AG10803 (cell line): Measurements from ENCODE around the gene DYNC1I1.
A peak's percentile ranks its signal among the peaks of the same experiment; 100 is the strongest.

Experiments
- DNase-seq: peaks from one replicate; pipeline ENCODE4 v3.0.0; 2010; ENCODE audit warnings: low read depth
- H3K4me3 ChIP-seq: 2 replicates; pipeline ENCODE4 v1.5.1; 2011; ENCODE audit warnings: mild to moderate bottlenecking, low read length, control low read depth
- TF ChIP-seq, protein P1 (sequence below): conservative IDR thresholded peaks from 2 replicates; pipeline ENCODE4 v1.5.1; 2011; ENCODE audit warnings: mild to moderate bottlenecking, low read length, control low read depth, inconsistent platforms

Gene DYNC1I1

DNA sequence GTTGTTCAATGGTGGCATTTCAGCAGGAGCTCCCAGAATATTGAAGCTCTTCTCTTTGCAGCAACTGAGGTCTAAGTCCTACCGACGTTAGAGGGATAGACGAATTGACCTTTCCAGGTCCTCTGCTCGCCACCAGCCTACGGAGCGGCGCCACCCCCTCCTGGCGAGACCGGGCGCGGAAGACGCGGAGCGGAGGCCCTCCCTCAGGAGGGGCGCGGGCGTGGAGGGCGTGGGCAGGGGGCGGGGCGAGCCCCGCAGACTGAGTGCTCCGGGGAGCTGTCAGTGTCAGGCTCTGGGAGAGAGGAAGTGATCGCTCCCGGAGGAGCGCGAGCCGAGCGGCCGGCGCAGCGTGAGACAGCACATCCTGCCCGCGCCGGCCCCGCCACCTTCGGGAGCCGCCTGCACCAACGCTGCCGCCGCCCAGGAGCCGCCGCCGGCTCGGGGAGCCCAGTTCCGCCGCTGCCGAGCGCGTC lies at the start of gene DYNC1I1:
Gene DYNC1I1 (plus strand): TSS at position 257 of the 473 bp plus-strand sequence. CDS start 32,176 bp downstream, outside the sequence.
- H3K4me3 ChIP-seq, result peak within 1 kb of the TSS; percentile 51
- peak; percentile 46 for DNase-seq
- TF ChIP-seq, protein P1, sequence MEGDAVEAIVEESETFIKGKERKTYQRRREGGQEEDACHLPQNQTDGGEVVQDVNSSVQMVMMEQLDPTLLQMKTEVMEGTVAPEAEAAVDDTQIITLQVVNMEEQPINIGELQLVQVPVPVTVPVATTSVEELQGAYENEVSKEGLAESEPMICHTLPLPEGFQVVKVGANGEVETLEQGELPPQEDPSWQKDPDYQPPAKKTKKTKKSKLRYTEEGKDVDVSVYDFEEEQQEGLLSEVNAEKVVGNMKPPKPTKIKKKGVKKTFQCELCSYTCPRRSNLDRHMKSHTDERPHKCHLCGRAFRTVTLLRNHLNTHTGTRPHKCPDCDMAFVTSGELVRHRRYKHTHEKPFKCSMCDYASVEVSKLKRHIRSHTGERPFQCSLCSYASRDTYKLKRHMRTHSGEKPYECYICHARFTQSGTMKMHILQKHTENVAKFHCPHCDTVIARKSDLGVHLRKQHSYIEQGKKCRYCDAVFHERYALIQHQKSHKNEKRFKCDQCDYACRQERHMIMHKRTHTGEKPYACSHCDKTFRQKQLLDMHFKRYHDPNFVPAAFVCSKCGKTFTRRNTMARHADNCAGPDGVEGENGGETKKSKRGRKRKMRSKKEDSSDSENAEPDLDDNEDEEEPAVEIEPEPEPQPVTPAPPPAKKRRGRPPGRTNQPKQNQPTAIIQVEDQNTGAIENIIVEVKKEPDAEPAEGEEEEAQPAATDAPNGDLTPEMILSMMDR, result no peak

DNA sequence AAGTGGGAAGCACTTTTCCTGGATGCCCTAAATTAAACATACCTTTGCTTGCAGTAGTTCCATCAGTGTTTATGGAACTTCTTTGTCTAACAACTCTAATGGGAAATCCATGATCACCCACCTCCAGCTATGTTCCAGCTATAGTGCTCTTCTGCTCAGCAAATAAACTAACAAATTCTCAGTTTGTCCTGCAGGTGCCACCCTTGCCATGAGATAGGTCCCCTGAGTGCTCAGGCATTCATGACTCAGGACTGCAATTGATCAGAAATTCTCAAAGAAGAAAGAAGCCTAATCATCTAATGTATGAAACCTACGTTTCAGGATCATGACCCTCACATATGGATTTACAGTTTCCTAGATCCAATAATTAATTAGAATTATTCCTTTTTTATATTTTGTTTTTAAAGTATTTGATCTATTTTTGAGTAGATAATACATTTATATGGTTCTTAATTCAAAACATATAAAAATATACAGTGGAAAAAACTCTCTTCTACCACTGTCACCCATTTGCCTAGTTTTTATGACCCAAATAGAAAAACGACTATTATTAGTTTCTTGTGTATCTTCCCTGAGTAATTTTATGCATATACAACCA lies 48.7 kb upstream of the DYNC1I1 start:
- peak; percentile 62 for DNase-seq
- H3K4me3 ChIP-seq, result no peak overlapping the region
- TF ChIP-seq, protein P1, result peak; percentile 63

DNA sequence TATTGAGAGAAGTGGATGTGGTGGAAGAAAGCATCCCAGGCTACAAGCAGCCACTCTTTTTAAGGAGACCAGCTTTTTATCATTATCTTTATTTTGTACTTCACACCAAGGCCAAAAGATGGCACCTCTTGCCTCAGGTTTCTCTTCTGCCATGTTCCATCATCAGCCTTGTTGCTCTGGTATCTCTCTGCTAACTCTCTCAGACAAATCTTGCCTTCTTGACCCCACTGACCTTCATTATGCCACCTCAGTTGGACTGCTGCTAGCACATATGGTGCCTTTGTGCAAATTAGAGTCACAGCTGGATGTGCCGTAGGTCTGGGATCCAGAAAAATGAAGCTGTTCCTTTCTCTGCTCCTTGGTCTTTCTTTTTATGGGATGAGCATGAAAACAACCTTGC lies 47.1 kb upstream of the DYNC1I1 start:
- TF ChIP-seq, protein P1, result peak; percentile 23; the same call in 1 of the 2 replicates
- H3K4me3 ChIP-seq, result no peak overlapping the region
- no peak for DNase-seq

DNA sequence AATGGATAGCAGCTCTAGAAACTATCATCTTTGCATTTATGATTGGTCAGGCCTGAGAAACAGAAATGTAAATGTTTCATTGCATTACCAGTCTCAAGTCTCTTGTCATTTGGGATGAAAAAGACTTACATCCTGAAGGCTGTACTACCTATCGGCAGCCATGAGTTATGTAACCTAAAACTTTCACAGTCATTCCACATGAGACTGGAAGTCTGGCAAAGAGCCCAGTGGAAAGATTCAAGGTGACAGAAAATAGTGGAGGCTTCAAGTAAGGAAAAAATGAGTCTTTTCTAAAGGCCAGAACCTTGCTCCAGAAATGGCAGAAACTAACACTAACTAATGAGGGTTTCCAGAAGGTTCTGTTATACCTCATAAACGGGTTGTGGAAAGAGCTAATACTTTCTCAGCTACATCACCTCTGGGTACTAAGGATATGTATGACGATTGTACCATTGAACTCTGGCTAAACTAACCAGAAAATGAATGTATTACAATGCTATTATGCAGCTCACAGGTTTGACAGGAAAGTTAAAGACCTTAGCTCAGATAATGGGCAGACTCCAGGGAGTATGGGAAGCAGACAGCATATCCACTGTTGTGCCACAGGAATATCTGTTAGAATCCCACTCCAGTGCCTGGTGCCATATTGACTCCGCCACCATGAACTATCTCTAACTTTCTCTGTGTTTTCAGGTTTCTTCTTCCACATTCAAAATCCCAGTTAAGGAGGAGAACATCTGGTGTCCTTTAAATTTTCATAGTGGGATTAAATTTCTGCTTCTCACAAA lies 41.7 kb upstream of the DYNC1I1 start:
- TF ChIP-seq, protein P1, result no peak
- H3K4me3 ChIP-seq, result no peak overlapping the region
- DNase-seq, result no peak

DNA sequence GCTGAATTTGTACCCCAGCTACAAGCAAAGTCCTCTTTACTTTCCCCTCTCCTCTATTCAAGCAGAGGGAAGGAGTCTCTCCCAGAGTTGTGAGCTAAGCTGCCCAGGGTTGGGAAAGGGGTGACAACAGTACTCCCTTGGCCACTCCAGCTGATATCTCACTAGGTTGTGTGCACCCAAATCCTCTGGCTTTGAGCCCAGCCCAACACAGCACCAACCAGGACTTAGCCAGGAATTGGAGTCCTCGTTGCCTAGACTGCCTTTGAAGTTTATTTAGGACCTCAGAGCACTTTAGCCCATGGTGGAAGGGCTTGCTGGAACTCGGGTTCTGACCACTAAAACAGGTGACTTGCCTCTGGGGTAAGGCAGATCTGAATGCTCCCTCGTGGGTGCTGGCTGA lies 35.7 kb upstream of the DYNC1I1 start:
- TF ChIP-seq, protein P1, result no peak
- no peak for DNase-seq

DNA sequence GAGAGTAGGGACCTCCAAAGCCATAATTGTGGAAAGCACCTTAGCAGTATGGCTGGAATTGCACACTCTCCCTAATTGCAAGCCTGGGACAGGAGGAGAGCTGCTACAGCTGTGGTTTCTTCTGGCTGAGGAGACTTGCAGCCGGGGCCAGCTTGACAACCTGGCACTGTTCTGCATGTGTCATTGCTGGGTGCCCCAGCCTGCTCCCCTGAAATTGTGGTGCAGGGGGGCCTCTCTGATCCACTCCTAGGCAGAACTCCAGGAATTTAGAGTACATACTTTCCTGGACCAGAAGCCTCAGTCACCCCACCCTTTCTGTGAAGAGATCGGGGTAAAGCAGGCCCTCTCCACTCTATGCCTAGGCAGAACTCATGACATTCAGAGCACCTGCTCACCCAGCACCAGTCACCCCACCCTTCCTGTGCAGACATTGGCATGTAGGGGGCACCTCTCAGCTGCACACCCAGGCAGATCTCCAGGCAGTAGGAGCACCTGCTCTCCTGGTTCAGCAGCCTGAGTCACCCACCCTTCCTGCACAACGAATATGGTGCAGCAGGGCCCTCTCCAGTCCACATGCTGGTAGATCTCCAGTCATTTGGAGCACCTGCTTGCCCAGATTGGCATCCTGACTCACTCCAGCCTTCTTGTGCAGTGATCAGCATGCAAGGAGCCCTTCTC lies 34.4 kb upstream of the DYNC1I1 start:
- TF ChIP-seq, protein P1, result no peak
- no peak for DNase-seq
- no peak overlapping the region for H3K4me3 ChIP-seq

More for the DNA sequence above, 35.7 kb upstream of the DYNC1I1 start:
- H3K4me3 ChIP-seq, result no peak overlapping the region
